GM12878 (cell line): ENCODE measurements around the gene PSENEN. TPM values are rescaled to one million over a fixed set of nuclear protein-coding genes. Genes with fewer than 3 reads are reported as not detected.

Experiments used
- CHD2 ChIP-seq: IDR thresholded peaks from 2 replicates; pipeline ENCODE4 v1.6.1; 2011; ENCODE audit warnings: low read depth, low read length, improper control_type of control experiment, borderline replicate concordance
- CUX1 ChIP-seq: IDR thresholded peaks from 2 replicates; pipeline ENCODE4 v1.6.1; 2012; ENCODE audit warnings: improper control_type of control experiment, low read depth, low read length; ENCODE audit not compliant: insufficient replicate concordance
- DPF2 ChIP-seq: fragments of 450-650 bp; IDR thresholded peaks from 2 replicates; pipeline ENCODE4 v1.6.1; 2017; ENCODE audit warnings: mild to moderate bottlenecking
- E2F8 ChIP-seq: fragments of 450-650 bp; IDR thresholded peaks from 2 replicates; pipeline ENCODE4 v1.6.1; 2018; ENCODE audit warnings: mild to moderate bottlenecking, low read depth, moderate library complexity; ENCODE audit not compliant: partially characterized antibody
- HCFC1 ChIP-seq: fragments of 150-350 bp; IDR thresholded peaks from 2 replicates; pipeline ENCODE4 v1.6.1; 2014; ENCODE audit warnings: low read length
- HDAC2 ChIP-seq: fragments of 200-600 bp; sonication (generic); IDR thresholded peaks from 2 replicates; pipeline ENCODE4 v1.6.1; 2017
- JUNB ChIP-seq: IDR thresholded peaks from 2 replicates; pipeline ENCODE4 v1.6.1; 2016; ENCODE audit warnings: antibody characterized with exemption, mild to moderate bottlenecking
- MYC ChIP-seq: IDR thresholded peaks from 2 replicates; pipeline ENCODE4 v1.6.1; 2011; ENCODE audit warnings: mild to moderate bottlenecking, low read length, moderate library complexity, inconsistent platforms; ENCODE audit not compliant: insufficient read depth, insufficient replicate concordance, insufficient read length, severe bottlenecking
- PAX8 ChIP-seq: fragments of 450-650 bp; IDR thresholded peaks from 2 replicates; pipeline ENCODE4 v1.6.1; 2017; ENCODE audit warnings: mild to moderate bottlenecking, moderate library complexity
- SMAD5 ChIP-seq: IDR thresholded peaks from 2 replicates; pipeline ENCODE4 v1.6.1; 2016; ENCODE audit warnings: antibody characterized with exemption, low read depth
- SMC3 ChIP-seq: IDR thresholded peaks from 2 replicates; pipeline ENCODE4 v1.6.1; 2011; ENCODE audit warnings: low read length, improper control_type of control experiment, borderline replicate concordance
- SUPT20H ChIP-seq: IDR thresholded peaks from 2 replicates; pipeline ENCODE4 v1.6.1; 2011; ENCODE audit warnings: low read depth, mild to moderate bottlenecking, low read length, moderate library complexity, borderline replicate concordance; ENCODE audit not compliant: control insufficient read depth
- TARDBP ChIP-seq: IDR thresholded peaks from 2 replicates; pipeline ENCODE4 v1.6.1; 2016; ENCODE audit warnings: borderline replicate concordance
- TCF3 ChIP-seq: IDR thresholded peaks from 2 replicates; pipeline ENCODE4 v1.6.1; 2012; ENCODE audit warnings: low read depth, mild to moderate bottlenecking, low read length, borderline replicate concordance; ENCODE audit not compliant: insufficient read depth
- WRNIP1 ChIP-seq: IDR thresholded peaks from 2 replicates; pipeline ENCODE4 v1.6.1; 2011; ENCODE audit warnings: low read depth, low read length, improper control_type of control experiment, borderline replicate concordance
- ZBTB40 ChIP-seq: fragments of 450-650 bp; IDR thresholded peaks from 2 replicates; pipeline ENCODE4 v1.6.1; 2016; ENCODE audit warnings: mild to moderate bottlenecking, moderate library complexity, borderline replicate concordance
- polyA plus RNA-seq, 11 experiments: library from polyadenylated mRNA; depleted of rRNA in 4 of 11; unstranded in 6 of 11; stranded (reverse) in 5 of 11; fragments of >200 nt; fragmentation: Nextera tagmentation in 4 of 11; fragmentation: Illumina TruSeq in 1 of 11; extraction: Ambion mirVana in 4 of 11; extraction: Trizol in 1 of 11; gene quantifications; 1 replicate in 1 of 11; 2 replicates in 10 of 11; pipeline versions ENCODE4 v1.2.1 to v1.2.3, GENCODE V29; 2011 to 2016; ENCODE audit warnings: inconsistent platforms in 2 of 11, missing spikeins in 2 of 11, low read depth in 1 of 11
- total RNA-seq, 4 experiments: library from RNA; depleted of rRNA in 3 of 4; stranded (reverse); fragments of >200 nt in 3 of 4; fragmentation: Illumina TruSeq in 1 of 4; extraction: Trizol in 1 of 4; gene quantifications; 2 replicates each; pipeline versions ENCODE4 v1.2.1 to v1.2.3, GENCODE V29; 2013 to 2021
- TF ChIP-seq, protein P1 (sequence below): IDR thresholded peaks from 2 replicates; pipeline ENCODE4 v1.6.1; 2012; ENCODE audit warnings: low read depth, low read length, improper control_type of control experiment

The PSENEN gene
- total and polyA plus RNA-seq, 10 of the 15 experiments (the other 5 are each of a cell fraction or from before 2014, with no cell fraction given): 14.4 to 178 (median 43.5) TPM

- no peak for TF ChIP-seq E2F8
- no peak; the same call in 1 of the 2 replicates for TF ChIP-seq SMC3
- no peak for TF ChIP-seq CUX1
- peak; percentile 6; the same call in 1 of the 2 replicates for TF ChIP-seq TARDBP
- TF ChIP-seq HCFC1: peak; percentile 98
- TF ChIP-seq TCF3: no peak
- TF ChIP-seq SUPT20H: no peak
- TF ChIP-seq ZBTB40: peak; percentile 93
- no peak for TF ChIP-seq MYC
- TF ChIP-seq PAX8: no peak
- TF ChIP-seq JUNB: no peak
- TF ChIP-seq HDAC2: no peak
- TF ChIP-seq DPF2: peak; percentile 98
- no peak for TF ChIP-seq SMAD5
- TF ChIP-seq, protein P1, sequence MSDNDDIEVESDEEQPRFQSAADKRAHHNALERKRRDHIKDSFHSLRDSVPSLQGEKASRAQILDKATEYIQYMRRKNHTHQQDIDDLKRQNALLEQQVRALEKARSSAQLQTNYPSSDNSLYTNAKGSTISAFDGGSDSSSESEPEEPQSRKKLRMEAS: peak; percentile 81
- no peak for TF ChIP-seq WRNIP1
- TF ChIP-seq CHD2: peak; percentile 98
These were observed 2.9 kb downstream of the PSENEN start, which contains the start of gene LIN37 (continued) for GRCh38 chr19:35748106-35749020.
